ENCODE measurements around the gene FLNA.
"Not testable (repeated sequence)": the region's sequence is repeated elsewhere in the genome, so short reads cannot be mapped to it uniquely, and the experiment has no call there.

The FLNA gene

DNA sequence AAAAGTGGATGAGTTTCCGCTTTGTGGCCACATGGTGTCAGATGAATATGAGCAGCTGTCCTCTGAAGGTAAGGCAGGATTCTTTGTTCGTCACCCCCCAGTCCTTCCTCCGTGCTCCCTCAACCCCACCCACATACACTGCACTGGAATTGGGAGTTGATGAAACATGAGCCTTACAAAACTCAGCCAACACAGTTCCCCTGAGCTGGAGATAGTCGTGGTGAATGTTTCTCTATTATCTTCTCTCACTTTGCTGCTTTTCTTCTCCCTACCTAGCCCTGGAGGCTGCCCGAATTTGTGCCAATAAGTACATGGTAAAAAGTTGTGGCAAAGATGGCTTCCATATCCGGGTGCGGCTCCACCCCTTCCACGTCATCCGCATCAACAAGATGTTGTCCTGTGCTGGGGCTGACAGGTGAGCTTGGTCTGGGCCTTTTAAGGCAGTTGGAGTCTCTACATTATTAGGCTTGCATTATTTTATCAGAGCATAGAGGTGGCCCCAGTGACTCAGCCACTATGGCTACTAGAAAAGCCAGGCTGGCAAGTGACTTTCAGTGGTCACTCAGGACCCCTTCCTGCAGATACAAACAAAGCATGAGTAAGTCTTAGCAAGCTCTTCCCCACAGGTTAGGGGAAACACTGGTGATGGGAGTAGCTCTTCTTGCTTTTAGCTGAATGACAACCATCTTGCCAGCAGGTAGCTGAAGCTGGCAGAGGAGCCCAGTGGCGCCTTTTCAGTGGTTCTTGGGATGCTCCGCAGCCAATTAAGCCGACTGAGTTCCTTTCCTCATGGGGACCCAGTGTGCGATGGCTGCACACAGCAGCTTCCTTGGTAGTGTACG lies 25.3 kb upstream of the FLNA start:
- DNase-seq (ENCODE audit: low read depth), result no peak

DNA sequence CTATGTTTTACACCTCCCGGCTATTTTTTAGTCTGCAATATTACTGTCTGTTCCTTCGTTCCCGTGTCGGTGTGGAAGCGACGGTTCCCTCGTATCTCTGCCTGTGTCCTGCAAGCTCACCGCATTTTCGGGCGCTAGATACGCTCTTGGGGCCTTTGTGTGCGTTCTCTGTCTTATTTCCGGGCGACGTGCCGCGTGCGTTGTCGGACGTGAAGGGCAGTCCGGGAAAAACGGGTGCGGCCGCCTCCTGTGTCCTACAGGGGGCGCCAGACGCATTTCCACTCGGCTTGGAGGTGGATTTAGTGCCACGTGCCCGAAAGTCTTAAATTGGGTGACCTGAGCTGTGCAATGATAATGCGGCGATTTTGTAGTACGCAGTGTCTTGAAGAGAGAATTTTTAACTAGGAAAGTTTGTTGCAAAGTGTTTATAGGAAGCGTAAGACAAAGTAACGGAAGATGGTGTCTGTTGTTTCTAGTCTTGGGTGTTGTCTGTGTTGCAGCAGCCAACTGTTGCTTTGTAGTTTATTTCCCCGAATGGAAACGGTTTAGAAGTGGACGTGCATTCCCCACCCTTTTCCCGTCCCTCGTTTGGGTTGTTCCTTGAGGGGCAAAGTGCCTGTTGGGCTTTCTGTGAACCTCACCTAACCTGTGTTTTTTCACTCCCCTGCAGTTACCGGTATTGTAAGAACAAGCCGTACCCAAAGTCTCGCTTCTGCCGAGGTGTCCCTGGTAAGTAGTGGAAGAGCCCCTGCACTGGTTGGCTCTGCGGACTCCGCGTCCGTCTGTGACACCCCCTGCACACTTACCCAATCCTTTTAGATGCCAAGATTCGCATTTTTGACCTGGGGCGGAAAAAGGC lies 24.5 kb upstream of the FLNA start:
- DNase-seq (ENCODE audit: low read depth), result peak; percentile 65

DNA sequence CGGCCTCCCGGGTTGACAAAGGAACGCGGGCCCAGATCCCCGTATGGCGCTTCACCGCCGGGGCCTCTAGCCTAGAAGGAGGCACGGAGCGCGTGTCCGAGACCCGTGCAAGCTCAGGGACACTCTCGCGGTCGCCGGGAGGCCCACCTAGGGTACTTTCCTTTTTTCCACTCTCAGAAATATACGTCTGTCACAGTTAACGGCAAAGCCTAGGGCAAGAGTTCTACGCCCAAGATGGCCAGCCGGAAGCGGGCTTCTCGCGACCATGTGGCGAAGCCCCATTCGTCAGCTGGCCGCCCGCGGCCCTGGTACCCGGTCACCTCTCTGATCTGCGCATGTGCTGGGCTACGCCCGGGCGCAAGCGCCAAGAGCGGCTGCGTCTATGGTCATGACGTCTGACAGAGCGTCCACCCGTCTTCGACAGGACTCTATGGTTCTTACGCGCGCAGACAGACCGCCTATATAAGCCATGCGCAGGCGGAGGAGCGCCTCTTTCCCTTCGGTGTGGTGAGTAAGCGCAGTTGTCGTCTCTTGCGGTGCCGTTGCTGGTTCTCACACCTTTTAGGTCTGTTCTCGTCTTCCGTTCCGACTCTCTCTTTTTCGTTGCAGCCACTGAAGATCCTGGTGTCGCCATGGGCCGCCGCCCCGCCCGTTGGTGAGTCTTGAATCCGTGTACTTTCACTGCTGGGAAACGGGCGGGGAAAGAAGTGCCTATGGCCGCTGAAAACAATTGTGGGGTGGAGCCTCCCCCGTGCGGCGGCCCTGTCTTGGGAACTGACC lies 23.6 kb upstream of the FLNA start, which contains the start of gene RPL10:
Gene RPL10, plus strand, starts transcription at position 490 of the 780 bp plus-strand sequence. Its CDS starts 143 bp downstream, at position 633.
- DNase-seq (ENCODE audit: low read depth), result peak; percentile 96

DNA sequence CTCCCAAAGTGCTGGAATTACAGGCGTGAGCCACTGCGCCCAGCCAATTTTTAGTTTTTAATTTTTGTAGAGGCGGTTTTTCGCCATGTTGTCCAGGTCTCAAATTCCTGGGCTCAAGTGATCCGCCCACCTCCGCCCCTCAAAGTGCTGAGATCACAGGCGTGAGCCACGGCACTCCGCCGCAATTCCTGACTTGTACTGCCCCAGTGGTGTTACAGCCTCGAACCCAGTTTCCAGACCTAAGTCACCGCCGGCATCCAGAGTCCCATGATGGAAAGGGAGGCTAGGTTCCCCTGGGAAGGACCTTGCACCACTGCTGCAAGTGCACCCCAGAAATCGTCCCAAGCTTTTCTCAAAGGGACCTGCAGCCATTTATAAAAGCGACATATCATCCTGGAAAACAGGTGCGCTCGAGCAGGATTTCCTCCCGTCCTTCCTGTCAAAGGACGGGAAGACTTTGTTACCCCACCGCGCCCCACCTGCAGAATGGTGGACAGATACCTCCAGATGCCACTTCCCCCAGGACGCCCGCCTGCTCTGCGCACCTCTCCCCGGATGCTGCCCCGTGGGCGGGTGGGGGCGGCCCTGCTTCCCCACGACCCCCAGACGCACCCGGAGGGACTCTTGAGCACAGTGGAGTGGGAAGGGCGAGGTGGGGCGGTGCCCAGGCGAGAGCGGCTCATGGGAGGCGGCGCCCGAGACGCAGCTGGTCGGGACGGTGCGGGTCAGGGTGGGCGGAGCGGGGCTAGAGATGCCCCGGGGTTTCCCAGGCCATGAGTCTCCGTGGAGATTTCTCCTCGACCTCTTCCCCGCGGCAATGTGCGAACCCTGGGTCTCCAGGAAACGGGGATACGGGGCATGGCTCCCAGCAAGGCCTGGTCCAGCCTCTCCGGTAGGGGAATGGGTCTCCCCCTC lies 22.8 kb upstream of the FLNA start:
- peak; percentile 47 for DNase-seq (ENCODE audit: low read depth)

DNA sequence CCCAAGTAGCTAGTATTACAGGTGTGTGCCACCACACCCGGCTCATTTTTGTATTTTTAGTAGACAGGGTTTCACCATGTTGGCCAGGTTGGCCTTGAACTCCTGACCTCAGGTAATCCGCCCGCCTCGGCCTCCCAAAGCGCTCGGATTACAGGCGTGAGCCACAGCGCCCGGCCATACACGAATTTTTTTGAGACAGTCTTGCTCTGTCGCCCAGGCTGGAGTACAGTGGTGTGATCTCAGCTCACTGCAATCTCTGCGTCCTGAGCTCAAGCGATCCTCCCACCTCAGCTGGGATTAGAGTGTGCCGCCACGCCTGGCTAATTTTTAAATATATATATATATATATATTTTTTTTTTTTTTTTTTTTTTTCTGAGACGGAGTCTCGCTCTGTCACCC lies 21.9 kb upstream of the FLNA start:
- not testable (repeated sequence) for DNase-seq (ENCODE audit: low read depth)

- not testable (repeated sequence) for DNase-seq (ENCODE audit: low read depth)
Measured at GRCh38 chrX:154389812-154390747, 15.6 kb upstream of the FLNA start.

DNA sequence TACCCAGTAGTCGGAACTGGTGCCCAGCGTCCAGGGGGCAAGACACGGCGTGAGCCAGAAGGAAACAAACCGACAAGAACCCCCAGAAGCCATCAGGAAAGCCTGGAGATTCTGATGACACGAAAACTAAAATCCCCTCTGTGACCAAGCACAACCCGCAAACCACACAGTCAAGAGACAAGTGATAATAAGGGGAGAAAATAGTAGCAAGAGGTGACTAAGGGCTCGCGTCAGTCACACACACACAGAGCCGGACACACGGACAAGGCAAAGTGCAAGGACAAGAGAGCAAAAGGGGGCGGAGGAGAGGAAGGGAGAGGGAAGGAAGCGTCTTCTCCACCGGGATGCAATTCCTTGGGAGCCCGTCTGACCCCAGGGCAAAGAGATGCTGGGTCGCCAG lies 14.2 kb upstream of the FLNA start:
- DNase-seq (ENCODE audit: low read depth), result not testable (repeated sequence)

DNA sequence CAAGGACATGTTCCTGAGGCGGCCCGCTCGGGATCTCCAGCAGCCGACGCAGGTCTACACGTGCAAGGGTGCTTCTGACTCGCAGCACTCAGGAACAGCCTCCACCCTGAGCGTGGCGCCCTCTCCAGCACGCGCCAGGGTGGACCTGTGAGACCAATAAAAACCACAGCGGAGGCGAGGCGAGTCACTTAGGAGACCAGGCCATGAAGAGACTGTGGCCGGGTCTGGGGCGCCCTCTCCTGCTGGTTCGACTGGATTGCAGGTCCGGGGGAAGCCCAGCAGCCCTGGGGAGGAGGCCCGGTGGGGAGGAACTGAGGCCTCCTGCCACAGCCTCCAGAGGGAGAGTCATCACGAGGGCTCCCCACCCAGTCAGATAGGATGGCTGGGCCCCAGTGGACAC lies 13.7 kb upstream of the FLNA start:
- not testable (repeated sequence) for DNase-seq (ENCODE audit: low read depth)

- DNase-seq (ENCODE audit: low read depth), result no peak
Measured at GRCh38 chrX:154384284-154384892, 10.0 kb upstream of the FLNA start.

- no peak for DNase-seq (ENCODE audit: low read depth)
Measured at GRCh38 chrX:154383359-154384283, 9.2 kb upstream of the FLNA start.

GRCh38 chrX:154382483-154383069 lies 8.1 kb upstream of the FLNA start:
- DNase-seq (ENCODE audit: low read depth), result no peak

GRCh38 chrX:154381271-154381670 lies 6.8 kb upstream of the FLNA start:
- no peak for DNase-seq (ENCODE audit: low read depth)

- no peak for DNase-seq (ENCODE audit: low read depth)
Measured at GRCh38 chrX:154380787-154381186, 6.4 kb upstream of the FLNA start.

- no peak for DNase-seq (ENCODE audit: low read depth)
Measured at GRCh38 chrX:154380153-154380552, 5.7 kb upstream of the FLNA start.

GRCh38 chrX:154379569-154379951 lies 5.1 kb upstream of the FLNA start:
- DNase-seq (ENCODE audit: low read depth), result no peak

DNA sequence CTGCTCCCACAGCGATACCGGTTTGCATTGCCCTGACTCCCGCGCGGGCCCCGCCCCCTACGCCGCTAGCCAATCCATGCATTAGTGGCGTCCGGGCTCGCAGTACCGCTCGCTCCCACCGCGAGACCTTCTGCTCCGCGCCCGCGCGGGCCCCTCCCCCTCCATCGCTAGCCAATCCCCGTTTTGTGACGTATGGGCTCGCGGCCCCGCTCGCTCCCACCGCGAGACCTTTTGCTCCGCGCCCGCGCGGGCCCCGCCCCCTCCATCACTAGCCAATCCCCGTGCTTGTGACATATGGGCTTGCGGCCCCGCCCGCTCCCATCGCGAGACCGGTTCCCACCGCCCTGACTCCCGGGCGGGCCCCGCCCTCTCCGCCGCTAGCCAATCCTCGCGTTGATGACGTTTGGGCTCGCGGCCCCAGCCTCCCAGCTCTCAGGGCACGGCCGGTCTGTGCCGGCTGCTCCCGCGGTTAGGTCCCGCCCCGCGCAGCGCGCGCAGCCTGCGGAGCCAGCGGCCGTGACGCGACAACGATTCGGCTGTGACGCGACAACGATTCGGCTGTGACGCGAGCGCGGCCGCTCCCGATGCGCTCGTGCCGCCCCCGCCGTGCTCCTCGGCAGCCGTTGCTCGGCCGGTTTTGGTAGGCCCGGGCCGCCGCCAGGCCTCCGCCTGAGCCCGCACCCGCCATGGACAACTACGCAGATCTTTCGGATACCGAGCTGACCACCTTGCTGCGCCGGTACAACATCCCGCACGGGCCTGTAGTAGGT lies 4.5 kb upstream of the FLNA start, which contains the start of gene EMD:
Gene EMD, plus strand, starts transcription at position 497 of the 770 bp plus-strand sequence. Its CDS starts 190 bp downstream, at position 687.
- peak; percentile 94 for DNase-seq (ENCODE audit: low read depth)

Data from amniotic epithelial cell (primary cell).